HS-27A (cell line): ENCODE data around the gene CIZ1.

ENCODE experiments used
- DNase-seq: peaks from one replicate; pipeline ENCODE4 v3.0.0-alpha.2; 2012; ENCODE audit warnings: low read depth, missing footprints

The CIZ1 gene

DNA sequence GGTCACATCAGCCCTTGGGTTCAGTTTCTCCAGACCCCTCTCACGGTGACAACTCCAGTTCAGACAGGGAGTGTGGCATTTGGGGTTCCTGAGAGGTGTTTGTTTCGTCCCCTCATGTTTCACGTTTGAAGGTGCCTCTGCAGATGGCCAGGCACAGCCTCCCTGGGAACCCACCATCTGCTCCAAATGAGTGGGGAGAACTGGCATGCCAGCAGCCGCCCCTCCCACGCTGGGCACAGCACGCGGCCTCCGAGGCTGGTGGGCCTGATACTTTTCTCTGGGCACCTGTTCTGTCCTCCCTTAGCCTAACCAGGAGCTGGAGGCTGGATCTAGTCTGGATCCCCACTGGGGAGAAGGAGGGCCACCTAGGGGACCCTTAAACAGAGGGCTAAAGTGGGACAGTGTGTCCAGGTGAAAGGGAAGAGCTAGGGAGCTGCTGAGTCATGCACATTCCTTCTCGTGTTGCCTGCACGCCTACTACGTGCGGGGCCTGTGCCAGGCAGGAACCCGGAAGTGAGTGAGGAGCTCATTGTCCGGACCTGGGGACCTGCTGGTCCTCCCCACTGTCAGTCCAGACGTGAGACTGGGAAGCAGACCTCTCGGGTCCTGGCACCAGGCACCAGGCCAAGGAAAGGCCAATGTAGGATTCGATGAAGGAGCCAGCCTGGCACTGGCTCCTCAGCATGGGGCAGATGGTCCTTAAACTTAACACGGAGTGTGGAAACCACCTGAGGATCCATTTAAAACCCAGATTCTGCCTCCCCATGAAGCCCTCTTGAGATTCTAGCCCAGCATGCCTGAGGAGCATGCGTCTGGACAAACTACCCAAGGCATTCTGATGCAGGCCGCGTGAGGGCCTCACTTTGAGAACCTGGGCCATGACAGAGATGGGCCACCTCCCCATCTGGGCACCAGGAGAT, 23.5 kb upstream of the CIZ1 start:
- no peak for DNase-seq

DNA sequence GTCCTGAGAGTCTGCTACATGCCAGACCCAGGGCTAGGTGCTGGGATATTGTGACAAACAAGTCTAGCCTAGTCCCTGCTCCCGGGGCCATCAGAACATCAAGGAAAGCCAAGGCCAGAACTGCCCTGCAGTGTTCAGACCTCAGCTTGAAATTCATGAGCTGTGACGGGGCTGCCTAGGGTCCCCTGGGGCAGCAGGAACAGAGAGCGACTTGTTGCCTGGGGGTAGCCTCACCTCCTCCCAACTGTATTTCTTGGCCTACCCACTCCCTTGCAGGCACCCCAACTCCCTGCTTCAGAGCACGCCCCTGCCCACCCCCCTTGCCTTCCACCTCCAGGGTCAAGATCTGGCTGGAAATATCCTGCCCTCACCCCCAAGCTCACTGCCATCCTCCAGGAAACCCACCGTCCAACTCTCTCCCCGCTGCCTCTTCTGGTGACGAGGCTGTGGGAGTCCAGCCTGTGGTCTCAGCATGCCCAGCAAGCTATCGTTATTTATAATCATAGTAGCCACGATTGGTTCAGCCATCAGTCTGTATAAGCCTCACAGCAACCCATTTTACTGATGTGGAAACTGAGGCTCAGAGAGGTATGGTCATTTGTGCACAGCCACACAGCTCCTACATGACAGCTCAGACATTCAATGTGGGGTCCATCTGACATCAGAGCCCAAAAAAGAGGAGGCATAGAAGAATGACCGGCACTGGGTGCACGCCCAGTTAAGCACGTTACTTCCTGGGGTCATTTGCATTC, 22.6 kb upstream of the CIZ1 start:
- DNase-seq = no peak

GRCh38 chr9:128211981-128212281, 20.6 kb upstream of the CIZ1 start:
- no peak for DNase-seq

DNA sequence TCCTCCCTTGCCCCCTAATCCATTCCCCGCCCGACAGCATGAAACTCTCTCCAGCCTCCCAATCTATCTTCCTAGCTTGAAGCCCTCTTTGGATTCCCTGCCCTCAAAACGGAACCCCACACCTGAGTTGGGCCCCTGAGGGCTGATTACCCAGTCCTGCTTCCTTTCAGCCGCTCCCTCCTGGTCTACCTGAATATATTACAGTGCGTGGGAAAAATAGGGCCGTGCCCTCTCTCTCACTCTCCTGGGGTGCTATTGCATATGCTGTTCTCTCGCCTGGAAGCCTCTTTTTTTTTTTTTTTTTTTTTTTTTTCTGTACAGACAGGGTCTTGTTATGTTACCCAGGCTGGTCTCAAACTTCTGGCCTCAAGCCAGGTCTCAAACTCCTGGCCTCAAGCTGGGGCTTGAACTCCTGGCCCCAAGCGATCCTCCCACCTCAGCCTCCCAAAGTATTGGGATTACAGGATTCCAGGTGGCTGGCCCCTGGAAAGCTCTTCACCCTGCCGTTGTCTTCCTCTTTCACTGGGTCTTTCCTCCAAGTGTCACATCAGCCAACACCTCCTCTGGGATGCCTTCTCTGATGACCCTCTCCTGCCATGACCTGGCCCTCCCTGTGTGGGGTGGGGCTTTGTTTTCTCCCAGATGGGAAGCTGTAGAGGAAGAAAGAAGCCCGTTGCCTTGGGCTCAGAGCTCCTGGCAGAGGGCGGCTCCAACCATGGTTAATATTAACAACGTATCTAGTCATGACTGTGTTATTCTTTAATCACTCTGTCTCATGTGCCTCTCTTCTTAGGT, 20.0 kb upstream of the CIZ1 start:
- no peak for DNase-seq

DNA sequence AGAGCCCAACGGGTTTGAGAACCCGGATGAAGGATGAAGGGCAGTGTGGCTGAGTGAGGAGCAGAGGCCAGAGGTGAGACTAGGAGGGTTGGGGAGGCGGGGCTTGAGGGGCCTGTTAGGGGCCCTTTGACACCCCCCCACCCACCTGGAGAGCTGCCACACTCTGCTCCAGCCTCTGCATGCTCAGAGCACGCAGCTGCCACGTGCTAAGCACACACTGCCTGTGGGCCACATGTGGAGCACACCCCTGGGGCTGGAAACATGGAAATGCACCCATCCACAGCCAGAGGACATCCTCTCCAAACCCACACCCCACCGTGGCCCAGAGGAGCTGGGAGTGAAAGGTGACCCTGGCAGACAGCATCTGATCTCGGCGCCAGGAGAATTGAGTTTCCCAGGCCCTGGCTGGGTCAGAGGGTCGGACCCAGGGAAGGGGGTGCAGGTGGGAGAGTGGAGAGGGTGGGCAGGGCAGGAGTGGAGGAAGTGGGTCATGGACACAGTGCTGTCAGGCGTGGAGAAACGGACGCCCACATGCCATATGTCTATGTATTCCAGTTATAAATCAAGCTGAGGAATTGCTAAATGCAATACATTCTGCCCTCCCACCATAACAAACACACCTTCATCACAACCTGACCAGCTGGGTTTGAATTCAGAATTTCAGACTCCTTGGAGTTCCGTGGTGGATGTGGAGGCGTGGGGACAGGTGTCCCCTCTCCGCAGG, 17.7 kb upstream of the CIZ1 start:
- no peak for DNase-seq

DNA sequence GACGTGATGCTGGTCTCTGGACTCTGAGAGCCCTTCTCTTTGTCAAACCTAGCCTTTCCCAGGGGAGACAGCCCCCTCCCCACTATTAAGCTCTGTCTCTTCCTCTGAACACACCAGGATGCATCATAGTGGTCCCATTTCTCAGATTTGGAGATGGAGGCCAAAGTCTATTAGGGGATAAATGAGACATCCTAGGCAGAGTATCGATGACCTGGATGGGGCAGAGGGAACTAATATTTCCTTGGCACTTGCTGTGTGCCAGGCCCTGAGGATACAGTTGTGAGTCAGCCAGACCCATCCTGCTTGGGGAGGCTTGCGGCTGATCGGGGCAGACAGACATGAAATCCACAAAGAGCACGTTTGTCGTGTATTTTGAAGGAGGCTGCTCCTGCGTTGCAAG, 17.0 kb upstream of the CIZ1 start:
- DNase-seq = no peak

DNA sequence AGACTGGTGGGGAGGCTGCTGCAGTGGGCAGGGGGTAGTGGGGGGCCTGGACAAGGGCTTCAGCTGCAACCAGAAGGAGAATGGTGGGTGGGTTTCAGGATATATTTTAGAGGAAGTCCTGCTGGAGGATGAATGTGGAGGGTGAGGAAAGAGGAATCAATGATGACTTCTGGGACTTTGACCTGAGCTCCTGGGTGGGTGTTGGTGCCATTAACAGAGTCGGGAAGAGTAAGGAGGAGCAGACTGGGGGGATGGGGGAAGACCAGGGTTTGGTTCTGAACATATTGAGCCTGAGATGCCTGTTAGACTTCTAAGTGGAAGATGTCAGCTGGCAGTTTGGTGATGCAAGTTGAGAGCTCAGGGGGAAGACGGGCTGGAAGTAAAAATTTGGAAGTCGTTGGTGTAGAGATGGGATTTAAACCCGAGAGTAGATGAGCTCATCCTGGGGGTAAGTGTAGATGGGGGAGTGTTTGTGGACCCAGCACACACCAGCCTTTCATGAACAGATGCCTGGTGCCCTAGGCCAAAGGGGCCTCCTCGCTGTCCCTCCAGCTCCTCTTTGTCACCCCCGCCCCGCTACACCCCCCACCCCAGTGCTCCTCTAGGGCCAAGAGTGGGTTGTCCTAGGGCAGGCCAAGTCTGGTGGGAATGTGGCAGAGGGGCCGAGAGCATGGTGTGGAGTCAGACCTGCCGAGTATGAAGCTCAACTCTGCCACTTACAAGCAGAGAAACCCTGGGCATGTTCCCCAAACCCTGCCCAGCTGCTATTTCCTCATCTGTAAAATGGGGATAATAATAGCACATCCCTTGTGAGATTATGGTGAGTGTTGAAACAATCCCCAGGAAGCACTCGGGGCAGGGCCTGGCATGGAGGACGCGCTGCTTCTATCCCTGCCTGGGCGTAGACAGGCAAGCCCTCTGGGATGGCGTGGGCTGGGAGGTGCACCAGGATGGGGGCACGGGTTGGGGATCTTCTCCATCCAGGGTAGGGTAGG, 15.8 kb upstream of the CIZ1 start:
- DNase-seq = no peak

- DNase-seq = no peak
These were observed 15.1 kb upstream of the CIZ1 start for GRCh38 chr9:128206484-128206883.

DNA sequence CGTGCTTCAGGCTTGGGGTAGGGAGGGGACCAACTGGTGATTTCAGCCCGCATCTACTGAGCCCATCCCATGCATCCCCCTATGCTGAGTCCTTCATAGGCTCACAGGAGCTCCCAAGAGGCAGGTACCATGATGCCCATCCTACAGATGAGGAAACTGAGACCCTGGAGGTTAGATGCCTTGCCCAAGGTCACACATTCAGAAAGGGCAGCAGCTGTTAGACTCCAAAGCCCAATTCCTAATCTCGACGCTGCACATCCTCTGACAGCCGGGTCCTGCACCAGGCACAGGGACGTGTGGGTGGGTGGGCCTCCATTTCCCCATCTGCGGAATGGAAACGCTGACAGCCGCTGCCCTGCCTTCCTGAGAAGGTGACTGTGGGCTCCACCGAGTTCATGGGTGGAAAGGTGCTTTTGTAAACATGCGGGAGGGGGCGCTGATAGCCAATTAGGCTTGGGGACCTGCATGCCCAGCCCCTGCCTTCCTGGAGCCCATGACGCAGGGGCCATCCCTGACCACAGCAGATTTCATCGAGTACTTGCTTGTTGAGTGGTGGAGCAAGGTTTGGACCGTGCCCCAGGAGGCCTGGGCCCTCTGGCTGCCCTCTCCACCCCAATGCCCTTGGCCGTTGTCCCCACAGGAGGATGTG, 14.0 kb upstream of the CIZ1 start:
- DNase-seq = no peak

DNA sequence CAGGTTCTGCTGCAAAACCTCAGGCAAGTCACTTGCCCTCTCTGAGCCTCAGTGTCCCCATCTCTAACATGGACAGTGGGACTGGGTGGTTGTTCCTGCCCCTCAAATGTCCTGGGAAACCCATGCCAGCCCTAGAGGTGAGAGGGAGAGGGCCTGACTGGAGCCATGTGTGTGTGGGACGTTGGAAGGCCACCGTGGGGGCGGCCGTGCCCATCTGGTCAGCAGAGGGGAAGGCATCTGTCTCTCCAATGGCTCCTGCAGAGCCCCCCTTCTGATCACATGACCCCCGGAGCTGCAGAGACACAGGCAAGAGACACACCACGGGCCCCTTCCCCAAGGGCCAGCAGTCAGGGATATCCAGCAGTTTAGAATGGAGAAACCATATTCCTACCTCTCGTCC, 13.5 kb upstream of the CIZ1 start:
- no peak for DNase-seq

- DNase-seq = peak; percentile 19
These were observed 12.6 kb upstream of the CIZ1 start for GRCh38 chr9:128203707-128204551.

DNA sequence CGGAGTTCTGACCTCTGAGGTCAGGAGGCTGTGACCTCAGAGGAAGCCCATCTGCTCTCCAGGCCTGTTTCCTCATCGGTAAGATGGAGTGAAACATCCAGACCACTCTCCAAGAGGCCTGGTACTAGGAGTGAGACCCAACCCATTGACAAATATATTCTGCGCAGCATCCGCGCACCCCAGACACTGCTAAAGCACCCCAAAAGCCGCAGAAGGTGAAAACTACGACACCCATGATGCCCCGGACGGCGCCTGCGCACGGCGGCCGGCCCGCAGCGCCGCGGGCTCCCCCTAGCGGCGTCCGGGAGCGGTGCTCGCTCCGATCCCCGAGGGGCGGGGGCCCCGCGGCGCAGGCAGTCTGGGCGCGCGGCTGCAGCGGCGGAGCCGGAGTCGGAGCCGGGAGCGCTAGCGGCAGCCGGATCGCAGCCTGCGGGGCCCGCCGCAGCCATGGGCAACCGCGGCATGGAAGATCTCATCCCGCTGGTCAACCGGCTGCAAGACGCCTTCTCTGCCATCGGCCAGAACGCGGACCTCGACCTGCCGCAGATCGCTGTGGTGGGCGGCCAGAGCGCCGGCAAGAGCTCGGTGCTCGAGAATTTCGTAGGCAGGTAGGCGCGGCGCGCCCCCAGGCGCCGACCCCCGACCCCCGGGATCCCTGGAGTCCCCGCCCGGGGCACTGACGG, 11.8 kb upstream of the CIZ1 start, which contains the start of gene DNM1:
Gene DNM1, plus strand, starts transcription at position 356 of the 683 bp plus-strand sequence. Its CDS starts 92 bp downstream, at position 448.
- DNase-seq = peak; percentile 30

DNA sequence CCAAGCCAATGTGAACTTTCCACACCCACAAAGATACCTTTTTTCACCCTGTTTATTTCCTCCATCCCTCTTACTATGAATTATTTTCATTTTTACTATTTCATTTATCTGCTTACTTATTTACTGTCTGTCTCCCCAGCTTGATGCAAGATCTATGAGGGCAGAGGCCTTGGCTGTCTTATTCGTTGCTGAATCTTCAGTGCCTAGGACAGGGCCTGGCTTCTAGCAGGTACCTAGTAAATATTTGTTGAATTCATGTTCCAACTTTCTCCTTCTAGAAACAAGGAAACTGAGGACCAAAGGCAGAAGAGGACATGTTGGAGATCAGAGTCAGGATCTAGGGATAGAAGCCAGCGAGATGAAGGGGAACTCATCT, 11.3 kb upstream of the CIZ1 start:
- DNase-seq = no peak

- DNase-seq = no peak
These were observed 10.3 kb upstream of the CIZ1 start for GRCh38 chr9:128201441-128202369.

DNA sequence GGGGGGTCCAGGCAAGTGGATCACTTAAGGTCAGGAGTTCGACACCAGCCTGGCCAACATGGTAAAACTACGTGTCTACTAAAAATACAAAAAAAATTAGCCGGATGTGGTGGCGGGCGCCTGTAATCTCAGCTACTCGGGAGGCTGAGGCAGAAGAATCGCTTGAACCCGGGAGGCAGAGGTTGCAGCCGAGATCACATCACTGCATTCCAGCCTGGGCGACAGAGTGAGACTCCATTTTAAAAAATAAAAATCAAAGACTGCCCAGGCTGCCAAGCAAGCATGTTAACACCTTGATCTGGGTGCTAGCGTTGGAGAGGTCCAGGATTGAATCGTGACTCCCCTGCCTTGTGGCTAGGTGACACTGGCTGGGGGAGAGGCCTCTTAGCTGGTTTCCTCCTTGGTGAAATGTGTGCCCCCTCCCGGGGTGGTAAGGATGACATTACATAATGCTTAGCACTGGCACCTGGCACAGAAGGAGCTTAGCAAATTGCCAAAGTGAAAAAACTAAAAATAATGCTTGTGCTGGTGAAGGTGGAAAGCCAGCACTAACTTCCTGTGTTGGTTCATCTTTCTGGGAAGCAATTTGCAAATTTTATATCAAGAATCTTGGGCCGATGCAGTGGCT, 2.2 kb upstream of the CIZ1 start:
- DNase-seq = no peak

DNA sequence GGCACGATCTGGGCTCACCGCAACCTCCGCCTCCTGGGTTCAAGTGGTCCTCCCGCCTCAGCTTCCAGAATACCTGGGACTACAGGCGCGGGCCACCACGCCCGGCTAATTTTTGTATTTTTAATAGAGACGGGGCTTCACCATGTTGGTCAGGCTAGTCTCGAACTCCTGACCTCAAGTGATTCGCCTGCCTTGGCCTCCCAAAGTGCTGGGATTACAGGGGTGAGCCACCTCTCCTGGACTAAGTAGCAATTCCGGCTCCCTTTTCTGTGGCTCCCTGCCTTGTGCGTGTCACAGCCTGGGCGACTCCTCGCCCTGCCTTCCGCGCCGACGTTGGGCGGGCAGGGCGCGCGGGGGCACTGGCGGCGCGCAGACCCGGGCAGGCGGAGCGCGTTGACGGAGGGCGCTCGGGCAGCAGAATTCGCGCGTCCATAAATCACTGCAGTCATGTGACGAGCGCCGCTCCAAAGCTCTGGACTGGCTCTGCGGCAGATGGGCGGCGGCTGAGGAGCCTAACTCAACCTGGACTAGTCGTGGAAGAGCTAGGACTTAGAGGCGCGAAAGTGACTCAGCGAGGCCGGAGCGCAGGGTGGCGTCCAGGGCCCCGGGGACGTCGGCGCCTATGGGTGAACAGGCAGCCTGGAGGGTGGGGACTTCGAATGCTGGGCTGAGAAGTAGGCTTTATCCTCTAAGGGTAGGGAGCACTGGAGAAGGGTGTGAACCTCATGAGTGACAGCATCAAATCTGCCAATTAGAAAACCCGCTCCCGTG, 1.4 kb upstream of the CIZ1 start:
- no peak for DNase-seq
